MM.1S (cell line): ENCODE measurements around the gene ZBED2.

ENCODE experiments used
- DNase-seq: peaks from one replicate; pipeline ENCODE4 v3.0.0-alpha.2; 2015
- H2AFZ ChIP-seq: fragments of 300-600 bp; sonication (generic); 2 replicates; pipeline ENCODE4 v1.6.0; 2016; ENCODE audit warnings: antibody characterized with exemption, low read length
- H3F3A ChIP-seq: fragments of 300-600 bp; sonication (generic); 2 replicates; pipeline ENCODE4 v1.6.1; 2016; ENCODE audit warnings: mild to moderate bottlenecking, antibody characterized with exemption, low read length, moderate library complexity, mixed read lengths; ENCODE audit not compliant: insufficient read depth
- H3K27ac ChIP-seq: fragments of 300-600 bp; sonication (generic); 2 replicates; pipeline ENCODE4 v1.5.1; 2016; ENCODE audit warnings: mild to moderate bottlenecking, low read length
- H3K27me3 ChIP-seq: fragments of 300-600 bp; sonication (generic); replicated peaks from 2 replicates; pipeline ENCODE4 v1.6.0; 2016; ENCODE audit warnings: low read length; ENCODE audit not compliant: insufficient read depth
- H3K36me3 ChIP-seq: fragments of 300-600 bp; sonication (generic); replicated peaks from 2 replicates; pipeline ENCODE4 v1.6.1; 2016; ENCODE audit warnings: mild to moderate bottlenecking, low read length, mixed read lengths; ENCODE audit not compliant: insufficient read depth
- H3K4me1 ChIP-seq: fragments of 300-600 bp; sonication (generic); 2 replicates; pipeline ENCODE4 v1.6.1; 2016; ENCODE audit warnings: low read length, mixed read lengths
- H3K4me2 ChIP-seq: fragments of 300-600 bp; sonication (generic); 2 replicates; pipeline ENCODE4 v1.6.0; 2016; ENCODE audit warnings: low read depth, low read length
- H3K4me3 ChIP-seq: fragments of 300-600 bp; sonication (generic); 2 replicates; pipeline ENCODE4 v1.5.1; 2016; ENCODE audit warnings: low read length, mixed read lengths
- H3K79me2 ChIP-seq: fragments of 300-600 bp; sonication (generic); 2 replicates; pipeline ENCODE4 v1.6.1; 2016; ENCODE audit warnings: mixed run types, low read length, mixed read lengths
- H3K9ac ChIP-seq: fragments of 300-600 bp; sonication (generic); 2 replicates; pipeline ENCODE4 v1.6.1; 2016; ENCODE audit warnings: low read length, mixed read lengths
- H3K9me2 ChIP-seq: fragments of 300-600 bp; sonication (generic); replicated peaks from 2 replicates; pipeline ENCODE4 v1.6.1; 2016; ENCODE audit warnings: mild to moderate bottlenecking, low read length, mixed read lengths; ENCODE audit not compliant: insufficient read depth
- H3K9me3 ChIP-seq: fragments of 300-600 bp; sonication (generic); replicated peaks from 2 replicates; pipeline ENCODE4 v1.6.1; 2016; ENCODE audit warnings: mild to moderate bottlenecking, low read length, mixed read lengths; ENCODE audit not compliant: insufficient read depth
- H4K20me1 ChIP-seq: fragments of 300-600 bp; sonication (generic); 2 replicates; pipeline ENCODE4 v1.6.1; 2016; ENCODE audit warnings: mild to moderate bottlenecking, low read length, moderate library complexity, mixed read lengths; ENCODE audit not compliant: insufficient read depth
- EZH2 ChIP-seq: fragments of 300-600 bp; sonication (generic); optimal IDR thresholded peaks from 2 replicates; pipeline ENCODE3; 2017; ENCODE audit warnings: low read depth, mild to moderate bottlenecking, antibody characterized with exemption, low read length, mixed read lengths
- EZH2phosphoT487 ChIP-seq: fragments of 300-600 bp; sonication (generic); IDR thresholded peaks from 2 replicates; pipeline ENCODE4 v1.6.1; 2018; ENCODE audit warnings: antibody characterized with exemption, low read length
- TF ChIP-seq, protein P1 (sequence below): fragments of 300-600 bp; sonication (generic); IDR thresholded peaks from 2 replicates; pipeline ENCODE4 v1.5.1; 2016; ENCODE audit warnings: antibody characterized with exemption, low read length, mixed read lengths

ZBED2 gene

GRCh38 chr3:111605493-111605892, 10.3 kb upstream of the ZBED2 start:
- Histone ChIP-seq H3K9me3 (no peaks in the 10 kb centered on the region), H3K27me3 (no peaks in the 10 kb centered on the region), H4K20me1 (no peaks in the 10 kb centered on the region), H3K9me2 (no peaks in the 10 kb centered on the region), H3K27ac (no peak overlapping the region), H3F3A (no peaks in the 10 kb centered on the region), H3K4me1 (peaks cover 9% of the 10 kb centered on the region), H3K36me3 (no peaks in the 10 kb centered on the region), H3K4me2 (no peak overlapping the region), H3K9ac (no peak overlapping the region), H3K79me2 (no peaks in the 10 kb centered on the region), H2AFZ (no peak overlapping the region), H3K4me3 (no peak overlapping the region)
- no peak for DNase-seq
- TF ChIP-seq EZH2phosphoT487 (no peak), EZH2 (no peak)
- TF ChIP-seq, protein P1, sequence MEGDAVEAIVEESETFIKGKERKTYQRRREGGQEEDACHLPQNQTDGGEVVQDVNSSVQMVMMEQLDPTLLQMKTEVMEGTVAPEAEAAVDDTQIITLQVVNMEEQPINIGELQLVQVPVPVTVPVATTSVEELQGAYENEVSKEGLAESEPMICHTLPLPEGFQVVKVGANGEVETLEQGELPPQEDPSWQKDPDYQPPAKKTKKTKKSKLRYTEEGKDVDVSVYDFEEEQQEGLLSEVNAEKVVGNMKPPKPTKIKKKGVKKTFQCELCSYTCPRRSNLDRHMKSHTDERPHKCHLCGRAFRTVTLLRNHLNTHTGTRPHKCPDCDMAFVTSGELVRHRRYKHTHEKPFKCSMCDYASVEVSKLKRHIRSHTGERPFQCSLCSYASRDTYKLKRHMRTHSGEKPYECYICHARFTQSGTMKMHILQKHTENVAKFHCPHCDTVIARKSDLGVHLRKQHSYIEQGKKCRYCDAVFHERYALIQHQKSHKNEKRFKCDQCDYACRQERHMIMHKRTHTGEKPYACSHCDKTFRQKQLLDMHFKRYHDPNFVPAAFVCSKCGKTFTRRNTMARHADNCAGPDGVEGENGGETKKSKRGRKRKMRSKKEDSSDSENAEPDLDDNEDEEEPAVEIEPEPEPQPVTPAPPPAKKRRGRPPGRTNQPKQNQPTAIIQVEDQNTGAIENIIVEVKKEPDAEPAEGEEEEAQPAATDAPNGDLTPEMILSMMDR: no peak

DNA sequence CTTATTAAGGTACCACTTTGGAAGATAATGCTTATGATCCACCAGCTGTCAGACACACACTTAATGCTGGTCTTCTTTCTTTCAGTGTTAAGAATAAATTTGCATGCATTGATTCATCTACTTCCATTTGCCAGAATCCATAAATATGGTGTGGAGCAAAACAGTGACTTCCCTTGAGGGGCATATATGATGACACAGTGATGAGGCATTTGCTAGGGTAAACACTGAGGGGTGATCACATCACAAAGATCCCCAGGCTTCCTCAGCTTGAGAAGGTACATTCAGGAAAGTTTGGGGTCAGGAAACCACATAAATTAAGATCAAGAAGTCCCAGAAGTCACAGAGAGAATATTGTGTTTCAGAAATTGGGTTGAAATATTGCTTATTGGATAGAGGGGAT, 9.9 kb upstream of the ZBED2 start:
- no peak overlapping the region for H3K4me3 ChIP-seq
- H4K20me1 ChIP-seq: no peaks in the 10 kb centered on the region
- no peaks in the 10 kb centered on the region for H3K36me3 ChIP-seq
- no peak for DNase-seq
- no peak overlapping the region for H3K27ac ChIP-seq
- H2AFZ ChIP-seq: no peak overlapping the region
- no peaks in the 10 kb centered on the region for H3K79me2 ChIP-seq
- peaks cover 5% of the 10 kb centered on the region; the same call in 1 of the 2 replicates for H3K4me1 ChIP-seq
- no peaks in the 10 kb centered on the region for H3K9me3 ChIP-seq
- H3K4me2 ChIP-seq: no peak overlapping the region
- H3K27me3 ChIP-seq: no peaks in the 10 kb centered on the region
- no peak overlapping the region for H3K9ac ChIP-seq
- TF ChIP-seq EZH2 (no peak), EZH2phosphoT487 (no peak)
- TF ChIP-seq, protein P1: no peak
- no peaks in the 10 kb centered on the region for H3K9me2 ChIP-seq
- no peaks in the 10 kb centered on the region for H3F3A ChIP-seq

- H2AFZ ChIP-seq: no peak overlapping the region
- TF ChIP-seq, protein P1: no peak
- no peak for TF ChIP-seq EZH2
- TF ChIP-seq EZH2phosphoT487: no peak
- no peaks in the 10 kb centered on the region for H3K9me3 ChIP-seq
- no peak overlapping the region for H3K9ac ChIP-seq
- H3K27me3 ChIP-seq: no peaks in the 10 kb centered on the region
- no peaks in the 10 kb centered on the region for H3K9me2 ChIP-seq
- no peak overlapping the region for H3K27ac ChIP-seq
- H3K4me3 ChIP-seq: no peak overlapping the region
- H4K20me1 ChIP-seq: no peaks in the 10 kb centered on the region
- H3K4me2 ChIP-seq: no peak overlapping the region
- no peaks in the 10 kb centered on the region for H3K36me3 ChIP-seq
- no peaks in the 10 kb centered on the region for H3K4me1 ChIP-seq
- no peak for DNase-seq
- H3F3A ChIP-seq: no peaks in the 10 kb centered on the region
- no peaks in the 10 kb centered on the region for H3K79me2 ChIP-seq
Observed at GRCh38 chr3:111604119-111604518, 9.0 kb upstream of the ZBED2 start.
